GM23338 (cell line): Measurements from ENCODE around the gene ZNF83.

ENCODE experiments used
- CREB1 ChIP-seq: fragments of 250-450 bp; sonication (Bioruptor Pico); IDR thresholded peaks from 2 replicates; pipeline ENCODE4 v1.5.0; 2020; ENCODE audit warnings: low read depth, mild to moderate bottlenecking, moderate library complexity
- EZH2 ChIP-seq: fragments of 200-600 bp; sonication (generic); IDR thresholded peaks from one replicate; pipeline ENCODE4 v1.8.0; 2017; ENCODE audit warnings: antibody characterized with exemption, mild to moderate bottlenecking, low read depth; ENCODE audit not compliant: unreplicated experiment
- EZH2phosphoT487 ChIP-seq: fragments of 200-600 bp; sonication (generic); IDR thresholded peaks from one replicate; pipeline ENCODE4 v1.8.1; 2018; ENCODE audit warnings: antibody characterized with exemption; ENCODE audit not compliant: unreplicated experiment
- JUNB ChIP-seq: IDR thresholded peaks from one replicate; pipeline ENCODE4 v1.6.1; 2016; ENCODE audit warnings: antibody characterized with exemption; ENCODE audit not compliant: unreplicated experiment
- POLR2AphosphoS5 ChIP-seq: IDR thresholded peaks from 2 replicates; pipeline ENCODE4 v1.6.1; 2016; ENCODE audit warnings: antibody characterized with exemption, low read depth
- ZNF114 ChIP-seq: fragments of 250-450 bp; sonication (Bioruptor Pico); IDR thresholded peaks from 2 replicates; pipeline ENCODE4 v1.5.0; 2020; ENCODE audit warnings: mild to moderate bottlenecking, moderate library complexity
- ZNF331 ChIP-seq: fragments of 250-450 bp; sonication (Bioruptor Pico); IDR thresholded peaks from 2 replicates; pipeline ENCODE4 v1.5.0; 2020; ENCODE audit warnings: low read depth, mild to moderate bottlenecking, moderate library complexity
- TF ChIP-seq, protein P1 (sequence below), 2 experiments: fragments of 200-600 bp in 1 of 2; sonication (generic) in 1 of 2; conservative IDR thresholded peaks; 2 replicates each; pipeline versions ENCODE4 v1.5.1 to v1.6.1; 2016 to 2017; ENCODE audit warnings: antibody characterized with exemption in 2 of 2, low read depth in 2 of 2, mild to moderate bottlenecking in 2 of 2, moderate library complexity in 1 of 2

DNA sequence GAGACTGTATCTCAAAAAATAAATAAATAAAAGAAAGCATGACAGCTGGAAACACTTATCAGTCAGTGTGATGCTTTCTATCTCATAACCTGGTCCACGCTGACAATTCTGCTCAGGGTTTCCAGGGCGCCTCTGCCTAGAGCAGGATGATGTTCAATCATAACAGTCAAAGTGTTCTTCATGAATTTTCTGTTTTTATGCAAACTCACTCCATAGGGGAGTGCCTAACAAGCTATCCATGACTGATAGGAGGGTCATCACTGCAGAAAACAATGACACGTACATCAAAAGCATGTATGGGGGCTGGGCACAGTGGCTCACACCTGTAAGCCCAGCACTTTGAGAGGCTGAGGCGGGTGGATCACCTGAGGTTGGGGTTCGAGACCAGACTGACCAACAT is 41.4 kb upstream of the ZNF83 start:
- TF ChIP-seq, protein P1, sequence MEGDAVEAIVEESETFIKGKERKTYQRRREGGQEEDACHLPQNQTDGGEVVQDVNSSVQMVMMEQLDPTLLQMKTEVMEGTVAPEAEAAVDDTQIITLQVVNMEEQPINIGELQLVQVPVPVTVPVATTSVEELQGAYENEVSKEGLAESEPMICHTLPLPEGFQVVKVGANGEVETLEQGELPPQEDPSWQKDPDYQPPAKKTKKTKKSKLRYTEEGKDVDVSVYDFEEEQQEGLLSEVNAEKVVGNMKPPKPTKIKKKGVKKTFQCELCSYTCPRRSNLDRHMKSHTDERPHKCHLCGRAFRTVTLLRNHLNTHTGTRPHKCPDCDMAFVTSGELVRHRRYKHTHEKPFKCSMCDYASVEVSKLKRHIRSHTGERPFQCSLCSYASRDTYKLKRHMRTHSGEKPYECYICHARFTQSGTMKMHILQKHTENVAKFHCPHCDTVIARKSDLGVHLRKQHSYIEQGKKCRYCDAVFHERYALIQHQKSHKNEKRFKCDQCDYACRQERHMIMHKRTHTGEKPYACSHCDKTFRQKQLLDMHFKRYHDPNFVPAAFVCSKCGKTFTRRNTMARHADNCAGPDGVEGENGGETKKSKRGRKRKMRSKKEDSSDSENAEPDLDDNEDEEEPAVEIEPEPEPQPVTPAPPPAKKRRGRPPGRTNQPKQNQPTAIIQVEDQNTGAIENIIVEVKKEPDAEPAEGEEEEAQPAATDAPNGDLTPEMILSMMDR (conservative IDR thresholded peaks at IDR 0.05; ENCODE audit: low read depth in 2 of 2), result no peak
- TF ChIP-seq EZH2phosphoT487, result no peak
- no peak for TF ChIP-seq ZNF331 (CRISPR knock-in tag)
- no peak for TF ChIP-seq POLR2AphosphoS5
- TF ChIP-seq ZNF114 (CRISPR knock-in tag), result no peak
- no peak for TF ChIP-seq JUNB
- no peak for TF ChIP-seq CREB1 (CRISPR knock-in tag)
- no peak for TF ChIP-seq EZH2
